BJ (cell line): ENCODE data around the gene PBX2. TPM values are rescaled to one million over a fixed set of nuclear protein-coding genes. Genes with fewer than 3 reads are reported as not detected.

Experiments
- CTCF ChIA-PET: fragments of 350-600 bp; formaldehyde crosslinking; extraction: SDS; loops from one replicate; lab custom pipeline; 2021; ENCODE audit warnings: antibody characterized with exemption, inconsistent platforms; lab: Yijun Ruan, JAX
- POLR2A ChIA-PET: fragments of 300-600 bp; sonication (Branson Sonifier 250); formaldehyde crosslinking; extraction: SDS; loops from one replicate; lab custom pipeline; 2021; ENCODE audit warnings: antibody characterized with exemption; lab: Charles Lee
- DNase-seq: peaks from one replicate; pipeline ENCODE4 v3.0.0-alpha.2; 2011; ENCODE audit warnings: low read depth
- H3K27me3 ChIP-seq: 2 replicates; pipeline ENCODE4 v1.6.0; 2011; ENCODE audit warnings: low read length; ENCODE audit not compliant: control insufficient read depth, insufficient read depth
- H3K36me3 ChIP-seq: 2 replicates; pipeline ENCODE4 v1.5.1; 2011; ENCODE audit warnings: low read length; ENCODE audit not compliant: control insufficient read depth, insufficient read depth
- H3K4me3 ChIP-seq: 2 replicates; pipeline ENCODE4 v1.5.1; 2011; ENCODE audit warnings: low read depth, mild to moderate bottlenecking, control low read depth, low read length
- CTCF ChIP-seq: IDR thresholded peaks from 2 replicates; pipeline ENCODE4 v1.5.1; 2011; ENCODE audit warnings: low read depth, mild to moderate bottlenecking, control low read depth, inconsistent platforms, low read length, moderate library complexity; ENCODE audit not compliant: insufficient read depth
- polyA plus RNA-seq: library from polyadenylated mRNA; depleted of rRNA; stranded (reverse); fragments of >200 nt; gene quantifications from 2 replicates; pipeline ENCODE4 v1.2.3, GENCODE V29; 2011

PBX2 gene
- polyA plus RNA-seq, 1 experiment = 73.5 TPM

DNA sequence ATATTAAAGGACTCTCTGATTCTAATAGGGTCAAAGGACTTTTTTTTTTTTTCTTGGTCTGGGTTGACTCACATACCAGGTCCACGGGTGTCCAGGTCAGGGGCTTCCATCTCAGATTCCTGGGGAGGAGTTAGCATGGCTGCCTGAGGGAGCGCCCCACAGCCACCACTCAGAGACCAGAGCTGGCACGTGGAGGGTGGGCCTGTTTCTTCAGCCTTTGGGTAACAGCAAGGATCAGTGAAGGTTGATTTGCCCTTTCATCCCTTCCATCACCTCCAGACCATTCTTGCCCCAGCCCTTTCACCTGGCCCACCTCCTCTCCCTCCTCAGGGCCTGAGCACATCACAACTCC lies 8.3 kb upstream of the PBX2 start:
- H3K4me3 ChIP-seq = no peak overlapping the region
- ChIA-PET CTCF (no interaction called here), POLR2A (no interaction called here)
- no peaks in the 10 kb centered on the region for H3K36me3 ChIP-seq
- no peak for DNase-seq
- peaks cover 1% of the 10 kb centered on the region for H3K27me3 ChIP-seq
- TF ChIP-seq CTCF = no peak

DNA sequence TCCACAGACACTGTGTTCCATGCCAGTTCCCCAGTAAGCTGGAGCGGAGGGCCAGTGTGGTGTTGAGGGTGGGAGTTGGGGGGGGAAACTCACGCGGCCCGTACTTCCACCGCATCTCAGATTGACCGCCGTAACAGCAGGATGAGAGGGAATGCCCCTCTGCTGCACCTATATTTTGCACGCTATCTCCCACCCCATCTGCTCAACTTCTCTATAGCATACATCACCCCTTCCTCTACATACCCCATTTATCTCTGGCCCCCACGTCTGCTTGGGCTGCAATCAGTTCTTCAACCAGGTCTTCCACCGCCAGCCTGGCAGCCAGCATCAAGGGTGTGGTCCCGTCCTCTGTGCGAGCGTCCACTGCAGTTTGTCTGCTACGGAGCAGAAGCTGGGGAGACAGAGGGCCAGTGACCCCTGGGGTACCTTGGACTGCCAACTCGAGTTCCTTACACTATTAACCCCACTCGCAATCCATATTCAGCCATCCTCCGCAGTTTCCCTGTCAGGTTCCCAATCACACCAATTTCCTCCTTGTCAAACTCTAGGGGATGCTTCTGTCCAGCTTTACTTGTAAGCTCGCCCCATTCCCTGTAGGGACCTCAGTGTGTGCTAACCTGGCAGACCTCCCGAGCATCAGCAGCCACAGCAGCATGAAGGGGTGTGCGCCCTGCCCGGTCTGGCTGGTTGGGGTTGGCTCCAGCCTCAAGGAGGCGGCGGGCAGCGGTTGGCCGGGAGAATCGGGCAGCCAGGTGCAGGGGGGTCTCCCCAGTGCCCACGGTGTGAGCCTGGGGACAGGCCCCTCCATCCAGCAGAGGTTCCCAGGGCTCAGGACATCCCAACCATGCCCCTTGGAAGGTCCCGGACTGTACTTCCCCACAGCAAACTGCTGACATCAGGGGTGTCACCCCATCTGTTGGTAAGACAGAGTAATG lies 6.9 kb upstream of the PBX2 start:
- no peak for DNase-seq
- H3K27me3 ChIP-seq = peaks cover 1% of the 10 kb centered on the region
- no peak for TF ChIP-seq CTCF
- H3K4me3 ChIP-seq = peak overlapping the region; percentile 81
- CTCF ChIA-PET = interaction anchor here (0.6 to 1.5 kb wide), 5 partner anchors 10 to 406 kb away, joined by 3 to 5 read pairs (median 4); no protein-coding TSS in a partner anchor
- H3K36me3 ChIP-seq = no peaks in the 10 kb centered on the region
- POLR2A ChIA-PET = no interaction called here

DNA sequence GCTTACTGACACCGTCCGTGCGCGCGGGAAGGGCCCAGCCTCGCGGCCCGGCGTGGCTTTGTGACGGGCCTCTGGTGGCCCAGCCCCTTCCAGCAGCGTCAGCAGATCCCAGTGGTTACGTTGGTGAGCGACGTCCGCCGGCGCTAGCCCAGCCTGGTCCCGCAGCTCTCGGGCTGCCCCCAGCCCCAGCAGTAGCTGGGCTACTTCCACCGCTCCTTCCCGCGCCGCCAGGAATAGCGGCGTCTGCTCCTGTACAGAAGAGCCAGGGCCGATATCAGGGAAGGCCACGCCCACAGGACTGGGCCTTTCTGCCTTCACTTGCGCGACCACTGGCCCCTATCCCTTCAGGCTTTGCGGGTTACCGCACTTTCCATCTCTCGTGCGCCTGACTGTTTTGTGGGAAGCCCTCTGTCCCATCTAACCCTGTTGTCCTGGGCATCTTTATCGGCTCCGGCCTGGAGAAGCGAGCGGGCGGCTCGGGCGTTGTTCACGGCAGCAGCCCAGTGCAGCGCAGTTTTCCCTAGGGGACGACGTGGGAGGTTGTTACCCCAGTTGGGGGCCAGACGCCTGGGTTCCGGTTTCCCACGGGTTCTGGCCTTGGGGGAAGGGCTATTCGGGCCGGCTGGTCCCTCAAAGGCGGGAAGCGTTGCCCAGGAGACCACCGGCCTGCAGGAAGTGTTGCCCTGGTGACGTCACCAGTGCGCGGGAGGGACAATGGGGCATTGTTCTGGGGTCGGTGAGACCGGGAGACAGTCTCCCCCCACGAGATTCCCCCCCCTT lies 6.1 kb upstream of the PBX2 start:
- CTCF ChIA-PET = interaction anchor here (0.6 to 2.2 kb wide), 14 partner anchors 11 to 405 kb away, joined by 3 to 10 read pairs (median 5); partner anchors contain the start of genes AGPAT1 and EGFL8
- no peaks in the 10 kb centered on the region for H3K36me3 ChIP-seq
- POLR2A ChIA-PET = interaction anchor here (0.6 to 1.5 kb wide), 4 partner anchors 19 to 776 kb away, joined by 3 to 5 read pairs (median 3); no protein-coding TSS in a partner anchor
- peak overlapping the region; percentile 81 for H3K4me3 ChIP-seq
- no peak for TF ChIP-seq CTCF
- no peak for DNase-seq
- peaks cover 1% of the 10 kb centered on the region; the same call in 1 of the 2 replicates for H3K27me3 ChIP-seq

- DNase-seq = peak; percentile 99
- H3K27me3 ChIP-seq = no peaks in the 10 kb centered on the region
- H3K36me3 ChIP-seq = no peaks in the 10 kb centered on the region
- H3K4me3 ChIP-seq = peak overlapping the region; percentile 81
- peak; percentile 62 for TF ChIP-seq CTCF
- ChIA-PET CTCF (interaction anchor here (0.9 to 2.2 kb wide), 11 partner anchors 16 to 149 kb away, joined by 3 to 10 read pairs (median 5); partner anchors contain the start of genes AGPAT1 and EGFL8), POLR2A (interaction anchor here (0.8 to 1.5 kb wide), 3 partner anchors 18 to 776 kb away, joined by 3 to 5 read pairs (median 3); no protein-coding TSS in a partner anchor)
Observed at GRCh38 chr6:32195652-32195901, 5.6 kb upstream of the PBX2 start.
